NB4 (cell line): ENCODE measurements around the gene PHKA1.

Experiments used
- CTCF ChIP-seq: IDR thresholded peaks from one replicate; pipeline ENCODE4 v1.5.1; 2012; ENCODE audit warnings: low read depth, low read length
- POLR2A ChIP-seq: IDR thresholded peaks from 2 replicates; pipeline ENCODE4 v1.6.1; 2011; ENCODE audit warnings: mild to moderate bottlenecking; ENCODE audit not compliant: insufficient read length; ENCODE audit errors: extremely low read depth

- no peak for TF ChIP-seq POLR2A
- TF ChIP-seq CTCF = no peak
Measured at GRCh38 chrX:72666451-72666850, 47.7 kb downstream of the PHKA1 start.
